ENCODE results near the gene NMNAT2.

GRCh38 chr1:183247484-183247883, 170.7 kb downstream of the NMNAT2 start:
- TF ChIP-seq YY1 (IDR thresholded peaks at IDR 0.05; ENCODE audit: insufficient read depth, insufficient read length) (no peak), ZNF274 (IDR thresholded peaks at IDR 0.05; ENCODE audit: low read depth, low read length) (no peak), SUZ12 (IDR thresholded peaks at IDR 0.05; ENCODE audit: extremely low read depth, insufficient read depth, insufficient read length) (no peak)

Measured in NT2/D1 (cell line).